Aorta (tissue), 5 donors: ENCODE measurements around the gene WIPF2. TPM values are rescaled to one million over a fixed set of nuclear protein-coding genes. Genes with fewer than 3 reads are reported as not detected.
A peak's percentile ranks its signal among the peaks of the same experiment; 100 is the strongest.

Experiments used
- ATAC-seq: fragments of 200-7000 bp; cut with Tn5 transposase; one replicate; pipeline ENCODE4 v1.9.1; 2022; ENCODE audit warnings: moderate library complexity; ENCODE audit not compliant: low FRiP score
- DNase-seq, 2 donors: peaks; one replicate each; pipeline ENCODE4 v3.0.0-alpha.2; 2020
- H3K27ac ChIP-seq, 2 donors: one replicate each; pipeline ENCODE4 v1.5.1; 2013; ENCODE audit warnings: low read length in 2 of 2, mild to moderate bottlenecking in 2 of 2, moderate library complexity in 2 of 2, control low read depth in 1 of 2, inconsistent platforms in 1 of 2, low read depth in 1 of 2
- H3K27me3 ChIP-seq, 2 donors: one replicate each; pipeline ENCODE4 v1.6.1; 2013; ENCODE audit warnings: control low read depth in 1 of 2, low read length in 1 of 2, mild to moderate bottlenecking in 1 of 2, moderate library complexity in 1 of 2; ENCODE audit not compliant: insufficient read depth in 2 of 2, control insufficient read depth in 1 of 2
- H3K36me3 ChIP-seq, 2 donors: one replicate each; pipeline ENCODE4 v1.6.1; 2013; ENCODE audit warnings: control low read depth in 1 of 2, low read length in 1 of 2, mild to moderate bottlenecking in 1 of 2; ENCODE audit not compliant: insufficient read depth in 2 of 2, control insufficient read depth in 1 of 2
- H3K4me1 ChIP-seq, 2 donors: one replicate each; pipeline ENCODE4 v1.6.1; 2013; ENCODE audit warnings: low read length in 2 of 2, control low read depth in 1 of 2, mild to moderate bottlenecking in 1 of 2, moderate library complexity in 1 of 2; ENCODE audit not compliant: insufficient read depth in 2 of 2, control insufficient read depth in 1 of 2
- H3K4me3 ChIP-seq, 2 donors: one replicate each; pipeline ENCODE4 v1.5.1; 2013; ENCODE audit warnings: low read length in 2 of 2, control low read depth in 1 of 2, mild to moderate bottlenecking in 1 of 2
- H3K9me3 ChIP-seq: one replicate; pipeline ENCODE4 v1.6.1; 2013; ENCODE audit warnings: mild to moderate bottlenecking, low read length; ENCODE audit not compliant: control insufficient read depth
- WGBS, 2 donors: extraction: QIAGEN DNeasy Blood & Tissue Kit; methylation state at CpG; one replicate each; pipeline ENCODE4 v1.1.7; 2013; 5-methylcytosine and 5-hydroxymethylcytosine counted together
- intact Hi-C, 2 donors: fragments of 100-400 bp; cut with DNase I; formaldehyde crosslinking; loops; one replicate each; pipeline versions ENCODE4 v1.14.2 to v1.15.0; 2022
- polyA plus RNA-seq, 2 donors: library from polyadenylated mRNA; stranded (reverse); fragments of 200-250 nt; gene quantifications; one replicate each; pipeline ENCODE4 v1.2.3, GENCODE V29; 2013
- total RNA-seq, 2 donors: library from RNA; stranded (reverse); fragmentation: NEBNext Ultra II Directional; extraction: Animal tissue kit (Norgen Biotek cat#: 25700); gene quantifications; one replicate each; pipeline ENCODE4 v1.2.1, GENCODE V29; 2021
- donor health status: healthy with polysubstance abuse.
- donor health status: Bipolar disorder and iron deficiency.
- donor health status: DM: no; HTN: no; CAD: no.
- donor health status: DM: no; HTN: no; CAD: no.
- donor health status: DM: yes; HTN: yes; CAD: no.

WIPF2 gene
- total and polyA plus RNA-seq, 4 donors: 6.3 to 28.6 (median 18.4) TPM

DNA sequence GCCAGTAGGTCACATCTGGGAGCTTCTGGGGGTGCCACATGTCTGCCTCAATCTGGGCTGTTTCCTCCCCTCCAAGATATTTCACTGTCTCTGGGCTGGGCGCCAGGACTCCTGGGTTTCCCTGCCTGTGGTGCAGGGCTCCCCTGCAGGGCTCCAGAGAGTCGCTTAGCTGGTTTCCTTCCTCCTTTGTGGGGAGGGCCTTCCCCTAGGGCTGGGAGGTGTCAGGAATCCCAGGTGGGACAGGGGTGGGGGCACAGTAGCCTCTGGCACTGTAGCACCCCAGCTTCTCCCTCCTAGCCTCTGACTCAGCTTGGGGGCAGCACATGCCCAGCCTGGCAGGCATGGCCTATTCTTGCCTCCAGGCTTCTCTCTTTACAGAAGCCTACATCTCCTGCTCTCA, 92.5 kb downstream of the WIPF2 start:
- Histone ChIP-seq H3K27ac (peak overlapping the region; percentile 53 to 90), H3K36me3 (no peaks in the 10 kb centered on the region), H3K27me3 (no peaks in the 10 kb centered on the region), H3K4me3 (no peak overlapping the region), H3K4me1 (peaks cover 5 to 14% of the 10 kb centered on the region in 2 donors), H3K9me3 (no peaks in the 10 kb centered on the region)
- 10 to 12% methylated on average over 2 of the region's 2 CpGs for WGBS, 2 donors
- intact Hi-C loops: loop anchor here in 1 of 2 donors (2.0 kb wide), 1 partner anchor 33 kb away; no protein-coding TSS in a partner anchor
- ATAC-seq (no peak), DNase-seq (peak in 1 of 2 donors; percentile 80)

DNA sequence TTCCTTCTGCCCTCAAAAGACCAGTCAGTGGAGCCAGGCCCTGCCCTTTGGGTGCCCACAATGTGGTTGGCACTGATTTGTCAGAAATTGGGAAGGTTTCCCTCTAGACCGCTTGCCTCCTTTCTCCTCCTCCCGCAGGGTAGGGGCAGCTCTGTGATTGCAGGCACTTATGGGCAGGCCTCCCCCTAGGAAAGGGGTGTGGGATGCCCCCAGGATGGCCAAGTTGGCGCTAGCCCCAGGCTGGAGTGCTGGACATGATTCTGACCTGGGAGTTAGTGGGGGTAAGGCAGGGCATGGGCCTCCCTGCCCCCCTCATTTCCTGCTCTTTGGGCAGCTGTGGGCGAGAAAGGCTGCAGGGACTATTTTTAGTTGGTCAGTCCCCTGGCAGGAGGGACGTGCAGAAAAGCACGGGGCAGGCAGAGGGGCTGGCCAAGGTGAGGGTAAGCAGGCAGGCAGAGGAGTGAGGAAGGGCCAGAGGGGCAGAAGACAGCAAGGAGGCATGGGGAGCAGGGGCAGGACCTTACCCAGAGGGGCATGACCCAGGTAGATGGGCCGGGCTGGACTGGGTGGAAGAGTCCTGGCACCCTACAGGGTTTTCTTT, 93.1 kb downstream of the WIPF2 start:
- no peaks in the 10 kb centered on the region for H3K9me3 ChIP-seq
- no peaks in the 10 kb centered on the region for H3K36me3 ChIP-seq
- H3K27ac ChIP-seq: peak overlapping the region; percentile 53 to 90
- H3K4me1 ChIP-seq: peaks cover 5 to 15% of the 10 kb centered on the region in 2 donors
- WGBS, 2 donors: 0 to 3% methylated on average over 6 to 7 of the region's 7 CpGs
- DNase-seq (peak in 1 of 2 donors; percentile 90), ATAC-seq (peak; percentile 65)
- intact Hi-C loops: no loop called here
- H3K4me3 ChIP-seq: no peak overlapping the region
- no peaks in the 10 kb centered on the region for H3K27me3 ChIP-seq

GRCh38 chr17:40312893-40313667, 94.0 kb downstream of the WIPF2 start:
- H3K36me3 ChIP-seq: no peaks in the 10 kb centered on the region
- H3K9me3 ChIP-seq: no peaks in the 10 kb centered on the region
- H3K4me3 ChIP-seq: no peak overlapping the region
- H3K27me3 ChIP-seq: no peaks in the 10 kb centered on the region
- H3K27ac ChIP-seq: peak overlapping the region; percentile 16 to 90
- H3K4me1 ChIP-seq: peaks cover 5 to 15% of the 10 kb centered on the region in 2 donors
- 37 to 38% methylated on average over 4 of the region's 4 CpGs for WGBS, 2 donors
- ATAC-seq (no peak), DNase-seq (no peak)
- intact Hi-C loops: no loop called here

DNA sequence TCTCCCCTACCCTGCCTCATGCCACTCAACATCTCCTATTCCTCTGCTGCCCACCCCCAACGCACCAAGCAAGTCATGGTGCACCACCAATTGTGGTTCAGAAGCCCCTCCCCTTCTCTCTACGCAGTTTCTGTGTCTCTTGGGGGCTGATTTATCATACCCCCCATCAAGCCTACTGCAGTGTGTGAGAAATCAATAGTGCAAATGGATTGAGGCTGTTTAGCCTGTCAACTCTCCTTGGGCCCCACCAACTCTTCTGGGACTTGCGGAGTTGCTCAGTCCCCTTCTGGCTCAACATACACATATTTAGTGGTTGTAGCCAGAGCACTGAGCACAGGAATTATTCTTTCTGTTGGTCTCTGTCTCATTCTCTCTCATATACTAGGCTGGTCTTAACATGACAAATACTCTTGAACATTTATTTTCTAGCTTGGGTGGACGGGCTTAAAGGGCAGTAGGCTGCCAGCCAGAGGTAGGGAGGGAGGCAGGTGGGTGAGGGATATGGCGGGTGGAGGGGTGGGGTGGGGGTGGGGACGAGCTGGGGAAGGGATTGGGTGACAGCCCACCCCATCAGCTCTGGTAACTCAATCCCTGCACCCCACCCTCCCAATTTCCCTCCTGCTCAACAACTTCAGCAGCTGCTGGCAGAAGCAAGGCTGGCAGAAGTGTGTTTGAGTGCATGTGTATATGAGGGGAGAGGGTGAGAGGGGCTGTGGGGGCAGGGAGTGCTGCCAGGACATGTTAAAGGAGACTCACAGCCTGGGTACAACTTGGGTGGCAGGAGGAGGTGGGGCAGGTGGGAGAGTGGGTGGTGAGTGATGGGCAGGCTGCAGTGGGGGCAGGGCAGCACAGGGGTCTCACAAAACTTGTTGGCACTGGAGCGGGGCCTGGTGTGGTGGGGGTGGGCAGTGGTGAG, 94.8 kb downstream of the WIPF2 start:
- WGBS, 2 donors: 32 to 33% methylated on average over 6 to 7 of the region's 7 CpGs
- DNase-seq: peak in 1 of 2 donors; percentile 45
- no peak overlapping the region for H3K4me3 ChIP-seq

GRCh38 chr17:40314584-40314956, 95.5 kb downstream of the WIPF2 start:
- Histone ChIP-seq H3K36me3 (no peaks in the 10 kb centered on the region), H3K27ac (peak overlapping the region; percentile 16 to 65), H3K4me1 (peaks cover 5 to 9% of the 10 kb centered on the region in 2 donors), H3K4me3 (no peak overlapping the region), H3K27me3 (no peaks in the 10 kb centered on the region), H3K9me3 (no peaks in the 10 kb centered on the region)
- DNase-seq: peak; percentile 96 to 99
- WGBS, 2 donors: 1 to 7% methylated on average over 3 of the region's 3 CpGs
- ATAC-seq: peak; percentile 15
- intact Hi-C loops: no loop called here

More for the DNA sequence above, 94.8 kb downstream of the WIPF2 start:
- Histone ChIP-seq H3K36me3 (no peaks in the 10 kb centered on the region), H3K27ac (peak overlapping the region; percentile 16 to 90), H3K27me3 (no peaks in the 10 kb centered on the region), H3K9me3 (no peaks in the 10 kb centered on the region), H3K4me1 (peaks cover 5 to 15% of the 10 kb centered on the region in 2 donors)
- ATAC-seq: no peak
- intact Hi-C loops: no loop called here

DNA sequence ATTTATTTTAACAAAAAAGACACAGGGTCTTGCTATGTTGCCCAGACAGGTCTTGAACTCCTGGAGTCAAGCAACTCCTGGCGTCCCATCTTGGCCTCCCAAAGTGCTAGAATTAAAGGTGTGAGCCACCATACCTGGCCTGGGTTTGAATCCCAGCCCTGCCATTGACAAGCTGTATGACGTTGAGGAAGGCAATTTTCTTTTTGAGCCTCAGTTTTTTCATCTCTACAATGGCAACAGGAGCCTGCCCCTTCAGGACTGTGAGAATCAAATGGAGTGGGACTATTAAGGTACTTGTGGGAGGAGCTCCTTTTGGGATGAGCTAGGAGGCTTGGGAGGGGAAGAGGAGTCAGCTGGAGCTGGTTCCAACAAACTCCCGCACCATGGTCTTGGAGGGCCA, 96.1 kb downstream of the WIPF2 start:
- Histone ChIP-seq H3K27me3 (no peaks in the 10 kb centered on the region), H3K4me1 (peaks cover 5 to 9% of the 10 kb centered on the region in 2 donors), H3K36me3 (no peaks in the 10 kb centered on the region), H3K4me3 (no peak overlapping the region), H3K27ac (peak overlapping the region in 1 of 2 donors; percentile 74), H3K9me3 (no peaks in the 10 kb centered on the region)
- DNase-seq: peak in 1 of 2 donors; percentile 9
- intact Hi-C loops: no loop called here
- 87 to 89% methylated on average over 3 of the region's 3 CpGs for WGBS, 2 donors
- no peak for ATAC-seq

- Histone ChIP-seq H3K4me1 (peaks cover 3 to 9% of the 10 kb centered on the region in 2 donors), H3K27me3 (no peaks in the 10 kb centered on the region), H3K27ac (peak overlapping the region in 1 of 2 donors; percentile 74), H3K9me3 (no peaks in the 10 kb centered on the region), H3K4me3 (no peak overlapping the region), H3K36me3 (no peaks in the 10 kb centered on the region)
- ATAC-seq (no peak), DNase-seq (peak in 1 of 2 donors; percentile 26)
- intact Hi-C loops: no loop called here
- 56% methylated on average over 9 of the region's 9 CpGs for WGBS, 2 donors
These were observed 96.8 kb downstream of the WIPF2 start for GRCh38 chr17:40315678-40316570.
